CD4-positive, alpha-beta T cell treated with Interferon alpha-2 for 1 hour (primary cell): ENCODE measurements around the gene FABP2.
A peak's percentile ranks its signal among the peaks of the same experiment; 100 is the strongest.
"Not testable (repeated sequence)": the region's sequence is repeated elsewhere in the genome, so short reads cannot be mapped to it uniquely, and the experiment has no call there.

Experiments
- DNase-seq, 2 donors: peaks; one replicate each; pipeline ENCODE4 v3.0.0-alpha.2; 2020 to 2022

Gene FABP2

DNA sequence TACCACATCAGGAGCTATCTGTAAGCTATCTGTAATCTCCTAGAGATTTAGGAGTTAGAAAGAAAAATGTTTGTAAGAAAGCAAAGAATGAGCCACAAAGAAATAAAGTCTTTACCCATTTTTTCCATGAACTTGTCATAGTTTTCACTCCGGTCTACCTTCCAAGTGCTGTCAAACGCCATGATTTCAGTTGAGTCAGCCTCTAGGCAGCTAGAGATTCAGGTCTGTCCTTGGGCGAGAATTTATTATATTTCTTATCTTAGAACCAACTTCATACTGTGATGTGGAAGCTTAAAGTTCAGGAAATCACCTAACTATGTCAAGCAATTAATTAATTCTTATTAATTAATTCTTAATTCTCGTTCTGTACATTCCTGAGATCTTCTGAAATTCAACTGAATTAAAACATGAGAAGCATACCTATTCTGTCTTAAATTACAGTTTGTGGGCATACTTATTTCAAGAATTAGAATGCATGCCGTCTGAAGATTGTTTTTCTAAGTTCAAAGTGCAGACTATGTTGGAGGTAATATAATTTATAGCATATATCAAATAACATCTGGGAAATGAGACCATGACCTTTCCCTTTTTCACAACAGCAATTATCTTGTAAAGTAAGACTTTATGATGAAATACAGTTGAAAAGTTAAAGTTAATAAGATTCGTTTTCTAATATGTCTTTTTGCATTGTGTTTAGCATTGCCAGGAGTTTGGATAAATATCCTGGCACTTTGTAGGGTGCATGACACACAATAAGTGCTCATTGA lies at the start of gene FABP2:
Gene FABP2 (minus strand): TSS at position 218 of the 767 bp plus-strand sequence. CDS start 36 bp downstream, at position 182.
- no peak for DNase-seq

GRCh38 chr4:119370951-119371683 lies 49.2 kb upstream of the FABP2 start:
- peak in 1 of 2 donors; percentile 6 for DNase-seq

DNA sequence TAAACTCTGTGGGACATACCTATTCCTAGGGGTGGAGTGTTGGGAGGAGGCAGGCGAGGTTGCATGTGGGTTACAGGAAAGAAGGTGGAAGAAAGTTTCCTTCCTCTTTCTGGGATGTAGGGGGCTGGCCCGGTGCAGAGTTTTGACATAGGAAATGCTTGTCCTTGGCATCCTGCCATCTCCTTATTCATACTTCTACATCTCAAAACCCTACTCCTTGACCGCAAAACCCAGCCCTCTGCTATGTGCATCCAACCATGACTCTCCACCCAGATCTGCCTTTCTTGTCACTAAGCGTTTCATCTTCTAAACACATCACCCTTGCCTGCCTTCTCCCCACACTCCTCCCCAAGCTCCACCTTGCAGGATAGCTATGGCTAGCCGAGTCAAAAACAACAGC lies 48.5 kb upstream of the FABP2 start:
- DNase-seq: peak; percentile 49 to 64

DNA sequence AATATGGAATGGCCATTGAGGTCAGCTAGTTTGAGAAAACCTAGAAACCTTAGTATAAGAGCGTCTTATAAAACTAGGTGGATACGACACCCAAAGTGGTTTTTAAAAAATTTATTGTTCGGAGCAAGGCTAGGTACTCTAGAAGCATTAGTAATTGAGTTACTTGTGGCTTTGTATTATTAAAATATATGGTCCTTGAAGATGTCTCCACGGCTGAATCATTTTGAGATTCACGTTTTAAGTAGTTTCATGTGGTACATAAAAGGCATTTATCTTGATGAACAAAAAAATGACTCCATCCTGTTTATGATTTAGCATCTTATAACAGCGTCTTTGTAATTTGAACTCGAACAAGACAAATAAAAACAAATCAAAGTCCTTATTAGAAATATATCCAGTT lies 44.9 kb upstream of the FABP2 start:
- peak in 1 of 2 donors; percentile 18 for DNase-seq

- DNase-seq: not testable (repeated sequence)
Observed at GRCh38 chr4:119364203-119364602, 42.3 kb upstream of the FABP2 start.

- DNase-seq: not testable (repeated sequence)
Observed at GRCh38 chr4:119363372-119363771, 41.4 kb upstream of the FABP2 start.

GRCh38 chr4:119362413-119362812 lies 40.5 kb upstream of the FABP2 start:
- not testable (repeated sequence) for DNase-seq

GRCh38 chr4:119359873-119360272 lies 37.9 kb upstream of the FABP2 start:
- not testable (repeated sequence) for DNase-seq

DNA sequence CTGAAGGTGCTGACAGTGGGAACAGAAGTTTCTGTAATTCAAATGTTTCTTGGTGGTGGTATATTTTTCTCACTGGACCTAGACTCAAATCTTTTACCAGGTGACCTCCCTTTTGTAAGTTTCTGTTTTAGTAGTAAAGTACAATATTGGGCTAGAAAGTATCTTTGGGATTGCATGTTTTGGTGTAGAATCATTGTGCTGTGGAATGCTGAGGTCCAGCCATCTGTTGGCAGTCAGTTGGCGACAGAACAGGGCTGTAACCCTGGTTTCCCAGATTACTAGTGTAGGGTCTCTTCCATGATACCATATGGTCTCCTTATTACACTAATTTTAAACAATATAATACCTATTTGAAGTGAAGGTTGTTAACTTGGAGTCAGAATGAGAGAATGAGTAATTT lies 34.9 kb upstream of the FABP2 start:
- not testable (repeated sequence) for DNase-seq

GRCh38 chr4:119356041-119356440 lies 34.1 kb upstream of the FABP2 start:
- not testable (repeated sequence) for DNase-seq

DNA sequence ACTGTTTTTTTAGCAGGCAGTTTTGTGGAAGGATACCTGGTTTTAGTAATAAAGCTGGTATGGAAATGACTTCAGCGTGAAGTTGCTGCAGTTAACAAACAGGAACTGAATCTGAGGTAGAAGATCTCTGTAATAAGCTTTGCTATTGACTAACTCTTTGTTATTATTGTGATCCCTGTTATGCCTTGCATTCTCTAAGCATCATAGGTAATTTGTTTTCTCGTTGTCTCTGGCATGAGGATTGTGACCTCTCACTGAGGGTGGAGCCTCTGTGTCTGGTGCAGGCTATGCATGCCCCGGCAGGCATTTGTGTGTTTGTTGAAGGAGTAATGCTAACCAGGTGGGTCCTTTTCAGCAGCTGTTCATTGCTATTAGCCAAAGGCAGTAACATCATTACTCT lies 31.4 kb upstream of the FABP2 start:
- not testable (repeated sequence) for DNase-seq

DNA sequence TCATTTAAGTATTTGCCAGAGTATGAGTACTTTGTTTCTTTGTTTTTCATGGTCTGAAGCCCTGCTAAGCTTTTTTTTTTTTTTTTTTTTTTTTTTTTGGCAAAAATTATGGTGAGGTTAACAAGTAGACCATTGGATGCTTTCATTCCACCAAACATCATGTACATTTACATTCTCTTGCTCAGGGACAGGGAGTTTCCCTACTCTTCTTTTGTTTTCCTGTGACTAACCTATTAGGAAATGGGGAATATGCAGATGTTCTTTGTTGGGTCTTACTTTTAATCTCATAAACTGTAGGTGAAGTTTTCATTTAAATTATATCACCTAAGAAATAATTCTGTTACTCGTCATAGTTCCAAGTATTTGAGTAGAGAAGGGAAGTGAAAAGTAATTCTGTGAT lies 26.2 kb upstream of the FABP2 start:
- DNase-seq: not testable (repeated sequence)

GRCh38 chr4:119343293-119343692 lies 21.4 kb upstream of the FABP2 start:
- DNase-seq: not testable (repeated sequence)

DNA sequence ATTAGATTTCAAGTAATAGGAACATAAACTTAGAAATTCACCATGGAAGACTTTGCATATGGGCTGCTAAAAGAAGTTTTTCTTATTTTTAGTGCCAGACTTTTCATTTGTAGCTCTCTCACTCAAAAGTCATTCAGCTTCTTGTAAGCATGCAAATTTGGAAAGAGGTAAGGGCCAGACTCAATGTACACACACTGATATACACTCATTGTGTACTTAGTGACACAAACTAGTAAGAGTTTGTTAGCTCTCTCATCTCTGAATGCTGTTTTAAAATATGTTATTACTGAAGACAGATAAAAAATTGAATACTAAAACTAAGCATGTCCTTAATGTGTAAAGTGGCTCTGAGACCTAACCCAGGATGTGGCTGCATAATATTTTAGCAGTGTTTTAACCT lies 18.0 kb upstream of the FABP2 start:
- DNase-seq: not testable (repeated sequence)

DNA sequence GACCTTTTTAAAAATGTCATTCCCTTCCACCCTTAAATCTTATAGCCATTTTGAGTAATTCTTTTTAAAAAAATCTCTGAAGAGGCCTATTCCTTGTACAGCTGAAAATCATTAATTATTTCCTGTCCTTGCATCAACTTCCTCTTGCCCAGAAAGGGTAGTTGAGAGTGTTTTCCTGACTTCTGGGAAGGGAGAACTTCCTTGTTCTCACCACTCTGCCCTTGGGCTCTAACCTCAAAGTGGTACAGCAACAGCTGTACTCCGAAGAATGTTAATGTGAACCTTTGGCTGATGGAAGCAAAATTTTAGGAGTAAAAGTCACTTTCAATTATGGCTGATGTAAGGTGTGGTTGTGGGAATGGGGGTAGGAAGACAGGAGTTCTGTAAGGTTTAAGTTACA lies 15.1 kb upstream of the FABP2 start:
- peak in 1 of 2 donors; percentile 2 for DNase-seq

DNA sequence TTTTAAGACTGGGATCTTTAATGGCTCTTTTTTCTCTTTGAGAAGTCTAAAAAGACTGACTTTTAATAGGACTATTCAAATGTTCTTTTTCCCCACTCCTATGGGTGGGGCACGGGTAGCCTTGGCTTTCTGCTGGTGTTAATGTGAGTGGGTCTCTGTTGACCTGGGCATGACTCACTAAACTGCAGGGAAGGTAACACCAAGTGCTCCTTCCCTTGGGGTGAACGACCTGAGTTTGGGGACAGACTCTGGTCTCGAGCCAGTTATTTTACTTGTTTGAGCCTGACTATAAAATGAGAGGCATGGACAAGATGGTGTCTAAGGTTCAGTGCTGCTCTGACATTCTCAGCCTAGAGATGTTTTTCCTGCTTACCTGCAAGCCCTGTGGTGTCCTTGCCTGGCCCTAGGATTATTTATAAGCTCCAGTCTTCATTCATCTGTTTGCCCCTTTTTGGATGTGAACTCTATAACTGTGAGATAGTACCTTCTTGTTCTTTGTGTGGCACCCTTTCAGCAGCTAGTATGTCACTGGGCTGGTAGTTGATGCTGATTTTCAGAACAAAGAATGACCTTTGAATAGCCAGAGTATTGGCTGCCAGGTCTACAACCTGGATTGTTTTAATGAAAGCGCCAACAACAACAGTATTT lies 14.5 kb upstream of the FABP2 start:
- DNase-seq: not testable (repeated sequence)

GRCh38 chr4:119329835-119330620 lies 8.1 kb upstream of the FABP2 start:
- no peak for DNase-seq

DNA sequence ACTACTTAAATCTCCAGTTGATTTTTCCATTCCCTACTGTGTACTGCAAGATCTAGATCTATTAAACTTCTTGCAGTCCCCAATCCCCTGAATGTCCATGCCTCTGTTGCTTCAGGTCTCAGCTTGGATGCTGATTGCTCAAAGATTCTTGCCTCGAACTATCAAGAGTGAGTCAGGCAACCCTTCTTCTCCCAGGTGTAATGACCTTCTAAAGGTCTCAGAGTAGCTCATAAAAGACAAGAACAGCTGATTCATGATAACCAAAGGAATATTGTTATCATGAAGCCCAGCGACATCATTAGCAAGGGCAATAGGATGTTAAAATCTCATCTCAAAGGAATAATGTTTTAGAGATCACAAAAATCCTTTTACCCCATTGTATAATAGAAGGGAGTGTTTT lies 6.8 kb upstream of the FABP2 start:
- DNase-seq: no peak

GRCh38 chr4:119317990-119318389 lies 3.9 kb downstream of the FABP2 start:
- DNase-seq: no peak

DNA sequence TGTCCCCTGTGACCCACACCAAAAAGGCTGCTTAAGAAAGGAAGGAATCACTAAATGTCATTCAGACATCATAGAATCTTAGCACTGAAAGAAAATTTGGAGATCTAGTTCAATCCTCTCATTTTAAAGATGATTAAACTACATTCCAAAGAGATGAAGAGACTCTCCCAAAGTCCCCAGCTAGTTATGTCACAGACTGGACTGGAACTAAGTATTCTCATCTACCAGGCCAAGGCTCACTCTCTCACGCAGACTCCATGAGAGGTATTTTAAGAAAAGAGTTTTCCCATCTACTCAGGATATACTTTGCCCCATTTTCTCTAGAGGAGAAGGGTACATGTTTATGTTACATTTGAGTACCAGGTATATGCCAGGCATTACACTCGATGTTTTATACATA lies 6.9 kb downstream of the FABP2 start:
- DNase-seq: no peak

- peak; percentile 29 to 67 for DNase-seq
Observed at GRCh38 chr4:119314356-119314755, 7.6 kb downstream of the FABP2 start.

- no peak for DNase-seq
Observed at GRCh38 chr4:119313237-119313636, 8.7 kb downstream of the FABP2 start.

DNA sequence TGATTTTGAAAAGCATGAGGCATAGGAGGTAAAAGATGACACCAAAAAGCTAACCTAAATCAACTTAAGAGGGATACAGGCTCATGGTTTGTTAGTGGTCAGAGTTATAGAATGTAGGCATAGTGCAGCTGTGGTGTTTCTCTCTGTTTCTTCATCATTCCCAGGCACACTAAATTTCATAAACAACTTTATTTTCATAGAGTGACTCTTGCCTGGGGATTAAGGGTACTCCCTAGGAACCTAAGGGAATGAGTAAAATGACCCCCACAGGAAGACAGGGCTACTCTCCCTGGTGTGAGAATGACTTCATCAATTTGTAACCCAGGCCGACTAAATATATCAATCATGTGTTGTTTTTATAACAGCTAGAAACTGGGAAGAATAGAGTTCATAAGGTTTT lies 11.1 kb downstream of the FABP2 start:
- DNase-seq: no peak
